ENCODE results near the gene NPM1.

- TF ChIP-seq CTCF (IDR thresholded peaks at IDR 0.05) (no peak), EP300 (IDR thresholded peaks at IDR 0.05) (no peak)
These were observed 29.8 kb upstream of the NPM1 start for GRCh38 chr5:171357843-171358242.
